ENCODE data around the gene CDH15. TPM values are rescaled to one million over a fixed set of nuclear protein-coding genes. Genes with fewer than 3 reads are reported as not detected.
"Not testable (repeated sequence)": the region's sequence is repeated elsewhere in the genome, so short reads cannot be mapped to it uniquely, and the experiment has no call there.

Gene CDH15
- total and polyA plus RNA-seq, 11 donors = 0.16 to 0.32 (median 0.18) TPM; not detected in 8

DNA sequence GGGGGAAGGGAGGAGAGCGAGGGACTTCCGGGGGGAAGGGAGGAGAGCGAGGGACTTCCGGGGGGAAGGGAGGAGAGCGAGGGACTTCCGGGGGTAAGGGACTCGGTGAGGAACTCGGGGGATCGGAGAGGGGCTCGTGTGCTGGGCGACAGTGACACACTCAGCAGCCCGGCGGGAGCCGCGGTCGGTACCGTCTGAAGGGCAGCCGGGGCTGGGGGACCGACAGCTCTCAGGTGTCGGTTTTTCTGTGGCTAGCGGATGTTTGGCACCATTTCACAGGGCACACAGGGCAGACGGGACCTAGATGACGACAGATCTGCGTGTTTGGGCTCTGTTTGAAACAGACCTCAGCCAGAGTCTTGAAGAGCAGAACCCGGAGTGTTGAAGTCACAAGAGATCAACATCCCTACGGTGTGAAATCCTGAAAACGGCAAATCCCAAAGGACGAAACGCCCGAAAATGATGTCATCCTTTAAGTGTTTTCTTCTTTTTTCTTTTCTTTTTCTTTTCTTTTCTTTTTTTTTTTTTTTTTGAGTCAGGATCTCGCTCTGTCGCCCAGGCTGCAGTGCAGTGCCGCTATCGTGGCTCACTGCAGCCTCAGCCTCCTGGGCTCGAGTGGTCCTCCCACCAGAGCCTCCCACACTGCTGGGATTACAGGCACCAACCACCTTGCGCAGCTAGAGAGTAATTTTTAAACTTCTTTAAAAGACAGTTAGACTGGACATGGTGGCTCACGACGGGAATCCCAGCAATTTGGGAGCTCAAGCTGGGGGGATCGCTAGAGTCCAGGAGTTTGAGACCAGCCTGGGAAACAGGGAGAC lies 69.8 kb downstream of the CDH15 start:
- Histone ChIP-seq H3K9me3 (no peaks in the 10 kb centered on the region), H3K36me3 (no peaks in the 10 kb centered on the region), H3K27ac (peak overlapping the region; percentile 89 to 99 (median 94)), H3K27me3 (no peaks in the 10 kb centered on the region), H3K4me1 (peaks cover 0 to 16% (median 6%) of the 10 kb centered on the region in 12 donors), H3K4me3 (peak overlapping the region; percentile 11 to 97 (median 76))
- peak; percentile 72 to 84 (median 77) for ATAC-seq
- TF ChIP-seq, protein P1, sequence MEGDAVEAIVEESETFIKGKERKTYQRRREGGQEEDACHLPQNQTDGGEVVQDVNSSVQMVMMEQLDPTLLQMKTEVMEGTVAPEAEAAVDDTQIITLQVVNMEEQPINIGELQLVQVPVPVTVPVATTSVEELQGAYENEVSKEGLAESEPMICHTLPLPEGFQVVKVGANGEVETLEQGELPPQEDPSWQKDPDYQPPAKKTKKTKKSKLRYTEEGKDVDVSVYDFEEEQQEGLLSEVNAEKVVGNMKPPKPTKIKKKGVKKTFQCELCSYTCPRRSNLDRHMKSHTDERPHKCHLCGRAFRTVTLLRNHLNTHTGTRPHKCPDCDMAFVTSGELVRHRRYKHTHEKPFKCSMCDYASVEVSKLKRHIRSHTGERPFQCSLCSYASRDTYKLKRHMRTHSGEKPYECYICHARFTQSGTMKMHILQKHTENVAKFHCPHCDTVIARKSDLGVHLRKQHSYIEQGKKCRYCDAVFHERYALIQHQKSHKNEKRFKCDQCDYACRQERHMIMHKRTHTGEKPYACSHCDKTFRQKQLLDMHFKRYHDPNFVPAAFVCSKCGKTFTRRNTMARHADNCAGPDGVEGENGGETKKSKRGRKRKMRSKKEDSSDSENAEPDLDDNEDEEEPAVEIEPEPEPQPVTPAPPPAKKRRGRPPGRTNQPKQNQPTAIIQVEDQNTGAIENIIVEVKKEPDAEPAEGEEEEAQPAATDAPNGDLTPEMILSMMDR (IDR thresholded peaks at IDR 0.05) = no peak
- TF ChIP-seq POLR2A (IDR thresholded peaks at IDR 0.05) = peak in 1 of 2 donors; percentile 76
- intact Hi-C loops (cut with DNase I) = loop anchor here in 3 of 10 donors (5.0 to 10.0 kb wide), 5 partner anchors 46 to 403 kb away; partner anchors contain the start of genes RPL13 (in 1 of the 3) and SPG7 (in 1 of the 3)
- WGBS, 4 donors = 5 to 8% (median 5%) methylated on average over 32 to 38 of the region's 39 CpGs
- peak; percentile 59 to 82 (median 72) for DNase-seq

- no peak for TF ChIP-seq POLR2A (IDR thresholded peaks at IDR 0.05)
- TF ChIP-seq, protein P1 (IDR thresholded peaks at IDR 0.05) = no peak
- no peaks in the 10 kb centered on the region for H3K9me3 ChIP-seq
- H3K27me3 ChIP-seq = peaks cover 0 to 7% (median 0%) of the 10 kb centered on the region in 9 donors
- DNase-seq (no peak), ATAC-seq (no peak)
- no peaks in the 10 kb centered on the region for H3K36me3 ChIP-seq
- intact Hi-C loops (cut with DNase I) = loop anchor here in 3 of 10 donors (5.0 to 10.0 kb wide), 5 partner anchors 45 to 402 kb away; partner anchors contain the start of genes RPL13 (in 1 of the 3) and SPG7 (in 1 of the 3)
- WGBS, 4 donors = 42 to 50% (median 45%) methylated on average over 6 to 12 of the region's 12 CpGs
- peaks cover 0 to 23% (median 14%) of the 10 kb centered on the region in 12 donors for H3K4me1 ChIP-seq
- H3K27ac ChIP-seq = no peak overlapping the region
- H3K4me3 ChIP-seq = no peak overlapping the region
These were observed 71.2 kb downstream of the CDH15 start for GRCh38 chr16:89242795-89243200.

DNA sequence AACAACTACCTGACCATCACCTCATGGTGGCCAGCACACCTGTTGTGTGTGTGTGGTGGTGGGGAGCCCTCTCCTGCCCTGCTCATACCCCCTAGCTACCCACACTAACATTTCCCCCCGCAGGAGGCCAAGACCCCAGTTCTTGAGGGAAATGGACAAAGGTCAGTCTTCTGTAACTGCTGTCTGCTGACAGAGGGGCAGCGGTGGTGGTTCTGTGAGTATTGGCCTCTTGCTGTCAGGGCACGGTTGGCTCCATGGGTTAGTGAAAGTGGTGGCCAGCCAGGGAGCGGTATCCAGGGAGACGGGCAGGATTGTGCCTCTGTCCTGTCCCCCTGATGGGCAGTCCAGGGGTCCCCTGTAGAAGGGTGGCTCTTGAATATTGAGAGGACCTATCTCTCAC lies 72.1 kb downstream of the CDH15 start:
- 80 to 85% (median 82%) methylated on average over 5 of the region's 5 CpGs for WGBS, 4 donors

GRCh38 chr16:89244264-89244663 lies 72.7 kb downstream of the CDH15 start:
- Histone ChIP-seq H3K4me1 (peaks cover 0 to 23% (median 14%) of the 10 kb centered on the region in 12 donors), H3K27me3 (peaks cover 0 to 14% (median 0%) of the 10 kb centered on the region in 9 donors)
- not testable (repeated sequence) for H3K9me3 ChIP-seq, H3K27ac ChIP-seq, H3K36me3 ChIP-seq, H3K4me3 ChIP-seq, ATAC-seq, DNase-seq
- 71 to 91% (median 79%) methylated on average over 13 of the region's 13 CpGs for WGBS, 4 donors
- intact Hi-C loops (cut with DNase I) = loop anchor here in 3 of 10 donors (5.0 to 10.0 kb wide), 5 partner anchors 43 to 401 kb away; partner anchors contain the start of genes RPL13 (in 1 of the 3) and SPG7 (in 1 of the 3)

More for the DNA sequence above, 72.1 kb downstream of the CDH15 start:
- Histone ChIP-seq H3K27ac (no peak overlapping the region), H3K36me3 (no peaks in the 10 kb centered on the region), H3K4me3 (no peak overlapping the region), H3K27me3 (peaks cover 0 to 14% (median 0%) of the 10 kb centered on the region in 9 donors), H3K9me3 (peaks cover 0 to 7% (median 0%) of the 10 kb centered on the region in 12 donors), H3K4me1 (peaks cover 0 to 23% (median 14%) of the 10 kb centered on the region in 12 donors)
- intact Hi-C loops (cut with DNase I) = loop anchor here in 3 of 10 donors (5.0 to 10.0 kb wide), 5 partner anchors 44 to 401 kb away; partner anchors contain the start of genes RPL13 (in 1 of the 3) and SPG7 (in 1 of the 3)
- ATAC-seq (no peak), DNase-seq (no peak)
- TF ChIP-seq, protein P1 (IDR thresholded peaks at IDR 0.05) = no peak
- TF ChIP-seq POLR2A (IDR thresholded peaks at IDR 0.05) = no peak

All from heart left ventricle (tissue), 16 donors.